Stomach (tissue), 9 donors: Measurements from ENCODE around the gene SLC16A8. TPM values are rescaled to one million over a fixed set of nuclear protein-coding genes. Genes with fewer than 3 reads are reported as not detected.

ENCODE experiments used
- DNase-seq, 2 donors: peaks; one replicate each; pipeline versions ENCODE4 v3.0.0 to v3.0.0-alpha.2; 2013 to 2019
- H3K27ac ChIP-seq, 5 donors: fragments of 200-600 bp in 4 of 5; sonication (generic) in 4 of 5; one replicate each; pipeline ENCODE4 v1.5.1; 2013 to 2019; ENCODE audit warnings: mild to moderate bottlenecking in 1 of 5, moderate library complexity in 1 of 5
- H3K27me3 ChIP-seq, 3 donors: fragments of 200-600 bp; sonication (generic); one replicate each; pipeline ENCODE4 v1.5.1; 2017 to 2019; ENCODE audit warnings: mixed run types in 1 of 3
- H3K36me3 ChIP-seq, 4 donors: fragments of 200-600 bp; sonication (generic); 1 replicate in 3 of 4; 2 replicates in 1 of 4; pipeline ENCODE4 v1.5.1; 2016 to 2019
- H3K4me1 ChIP-seq, 4 donors: fragments of 200-600 bp; sonication (generic); one replicate each; pipeline ENCODE4 v1.5.1; 2016 to 2019
- H3K4me3 ChIP-seq, 4 donors: fragments of 200-600 bp; sonication (generic) in 3 of 4; one replicate each; pipeline ENCODE4 v1.5.1; 2016 to 2019; ENCODE audit warnings: mild to moderate bottlenecking in 1 of 4
- H3K9me3 ChIP-seq, 4 donors: fragments of 200-600 bp; sonication (generic); one replicate each; pipeline ENCODE4 v1.5.1; 2016 to 2019
- EP300 ChIP-seq: sonication (generic); formaldehyde crosslinking; IDR thresholded peaks from one replicate; pipeline ENCODE4 v1.6.1; 2017; ENCODE audit warnings: antibody characterized with exemption
- POLR2A ChIP-seq, 4 donors: fragments of 450-650 bp; IDR thresholded peaks; one replicate each; pipeline ENCODE4 v1.6.1; 2016; ENCODE audit warnings: antibody characterized with exemption in 4 of 4, control low read depth in 2 of 4, mild to moderate bottlenecking in 1 of 4, moderate library complexity in 1 of 4
- POLR2AphosphoS5 ChIP-seq, 3 donors: sonication (generic); formaldehyde crosslinking; IDR thresholded peaks; one replicate each; pipeline ENCODE4 v1.6.1; 2016; ENCODE audit warnings: antibody characterized with exemption in 3 of 3
- WGBS, 5 donors: extraction: QIAGEN DNeasy Blood & Tissue Kit in 3 of 5; methylation state at CpG; one replicate each; pipeline versions ENCODE4 v1.1.5 to v1.1.7; 2013 to 2018; 5-methylcytosine and 5-hydroxymethylcytosine counted together
- intact Hi-C: fragments of 100-400 bp; cut with DNase I; formaldehyde crosslinking; loops from one replicate; pipeline ENCODE4 v1.15.1; 2023; ENCODE audit warnings: low total_unique reads
- polyA plus RNA-seq, 3 donors: library from polyadenylated mRNA; stranded (reverse); fragments of 200-250 nt; gene quantifications; one replicate each; pipeline ENCODE4 v1.2.3, GENCODE V29; 2013
- total RNA-seq, 5 donors: library from RNA; depleted of rRNA; stranded (reverse); fragments of >200 nt; gene quantifications; one replicate each; pipeline versions ENCODE4 v1.1.0 to v1.2.3, GENCODE V29; 2014 to 2016
- TF ChIP-seq, protein P1 (sequence below), 7 experiments: fragments of 450-650 bp in 4 of 7; fragments of 200-600 bp in 3 of 7; sonication (generic) in 3 of 7; IDR thresholded peaks; one replicate each; pipeline ENCODE4 v1.5.1; 2016 to 2019; ENCODE audit warnings: antibody characterized with exemption in 7 of 7, control low read depth in 2 of 7, mild to moderate bottlenecking in 1 of 7
- donor health status: healthy with polysubstance abuse.
- donor health status: Bipolar disorder and iron deficiency.
- donor health status: healthy.

Gene SLC16A8
- total and polyA plus RNA-seq, 8 donors = 0.48 TPM; not detected in 7

DNA sequence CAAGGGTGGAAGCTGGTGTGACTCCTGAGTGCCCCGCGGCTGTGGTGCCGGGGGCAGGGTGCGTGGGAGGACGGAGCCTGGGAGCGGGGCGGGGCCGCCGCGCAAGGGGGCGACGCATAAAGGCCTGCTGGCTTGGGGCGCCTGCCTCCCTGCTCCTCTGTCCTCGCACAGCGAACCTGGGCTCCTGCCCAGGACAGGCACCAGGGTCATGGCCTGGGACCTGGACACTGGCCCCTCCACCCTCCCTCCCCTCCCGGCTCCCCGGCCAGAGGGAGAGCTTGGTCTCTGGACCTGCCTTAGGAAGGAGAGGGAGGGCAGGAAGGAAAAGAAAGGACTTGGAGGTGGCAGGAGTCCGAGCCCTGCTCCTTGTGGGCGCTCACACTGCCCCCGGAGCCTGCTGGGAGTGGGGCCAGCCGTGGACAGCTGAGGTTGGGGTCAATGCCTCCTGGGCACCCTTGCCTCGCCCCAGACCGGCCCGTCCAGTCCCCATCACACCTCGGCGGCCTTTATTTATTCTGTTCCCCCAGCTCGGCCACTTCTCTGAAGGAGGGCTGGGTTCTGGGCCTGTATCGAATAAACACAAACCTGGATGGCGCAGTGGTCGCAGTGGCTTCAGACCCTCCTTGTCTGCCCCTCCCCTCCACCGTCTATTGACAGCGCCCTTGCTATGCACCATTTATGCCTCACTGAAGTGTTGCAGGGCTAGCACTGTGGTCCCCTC lies 8.7 kb downstream of the SLC16A8 start:
- DNase-seq = no peak
- Histone ChIP-seq H3K36me3 (peaks cover 19 to 62% (median 61%) of the 10 kb centered on the region in 4 donors), H3K27me3 (peaks cover 0 to 3% (median 0%) of the 10 kb centered on the region in 3 donors), H3K4me1 (peaks cover 0 to 3% (median 0%) of the 10 kb centered on the region in 4 donors), H3K9me3 (no peaks in the 10 kb centered on the region), H3K27ac (no peak overlapping the region), H3K4me3 (no peak overlapping the region)
- 87 to 92% (median 88%) methylated on average over 25 to 32 of the region's 32 CpGs for WGBS, 5 donors
- intact Hi-C loops = no loop called here
- no peak for TF ChIP-seq EP300
- TF ChIP-seq, protein P1, sequence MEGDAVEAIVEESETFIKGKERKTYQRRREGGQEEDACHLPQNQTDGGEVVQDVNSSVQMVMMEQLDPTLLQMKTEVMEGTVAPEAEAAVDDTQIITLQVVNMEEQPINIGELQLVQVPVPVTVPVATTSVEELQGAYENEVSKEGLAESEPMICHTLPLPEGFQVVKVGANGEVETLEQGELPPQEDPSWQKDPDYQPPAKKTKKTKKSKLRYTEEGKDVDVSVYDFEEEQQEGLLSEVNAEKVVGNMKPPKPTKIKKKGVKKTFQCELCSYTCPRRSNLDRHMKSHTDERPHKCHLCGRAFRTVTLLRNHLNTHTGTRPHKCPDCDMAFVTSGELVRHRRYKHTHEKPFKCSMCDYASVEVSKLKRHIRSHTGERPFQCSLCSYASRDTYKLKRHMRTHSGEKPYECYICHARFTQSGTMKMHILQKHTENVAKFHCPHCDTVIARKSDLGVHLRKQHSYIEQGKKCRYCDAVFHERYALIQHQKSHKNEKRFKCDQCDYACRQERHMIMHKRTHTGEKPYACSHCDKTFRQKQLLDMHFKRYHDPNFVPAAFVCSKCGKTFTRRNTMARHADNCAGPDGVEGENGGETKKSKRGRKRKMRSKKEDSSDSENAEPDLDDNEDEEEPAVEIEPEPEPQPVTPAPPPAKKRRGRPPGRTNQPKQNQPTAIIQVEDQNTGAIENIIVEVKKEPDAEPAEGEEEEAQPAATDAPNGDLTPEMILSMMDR (IDR thresholded peaks at IDR 0.05) = no peak
- TF ChIP-seq POLR2A (IDR thresholded peaks at IDR 0.05) = no peak
- no peak for TF ChIP-seq POLR2AphosphoS5 (IDR thresholded peaks at IDR 0.05)

DNA sequence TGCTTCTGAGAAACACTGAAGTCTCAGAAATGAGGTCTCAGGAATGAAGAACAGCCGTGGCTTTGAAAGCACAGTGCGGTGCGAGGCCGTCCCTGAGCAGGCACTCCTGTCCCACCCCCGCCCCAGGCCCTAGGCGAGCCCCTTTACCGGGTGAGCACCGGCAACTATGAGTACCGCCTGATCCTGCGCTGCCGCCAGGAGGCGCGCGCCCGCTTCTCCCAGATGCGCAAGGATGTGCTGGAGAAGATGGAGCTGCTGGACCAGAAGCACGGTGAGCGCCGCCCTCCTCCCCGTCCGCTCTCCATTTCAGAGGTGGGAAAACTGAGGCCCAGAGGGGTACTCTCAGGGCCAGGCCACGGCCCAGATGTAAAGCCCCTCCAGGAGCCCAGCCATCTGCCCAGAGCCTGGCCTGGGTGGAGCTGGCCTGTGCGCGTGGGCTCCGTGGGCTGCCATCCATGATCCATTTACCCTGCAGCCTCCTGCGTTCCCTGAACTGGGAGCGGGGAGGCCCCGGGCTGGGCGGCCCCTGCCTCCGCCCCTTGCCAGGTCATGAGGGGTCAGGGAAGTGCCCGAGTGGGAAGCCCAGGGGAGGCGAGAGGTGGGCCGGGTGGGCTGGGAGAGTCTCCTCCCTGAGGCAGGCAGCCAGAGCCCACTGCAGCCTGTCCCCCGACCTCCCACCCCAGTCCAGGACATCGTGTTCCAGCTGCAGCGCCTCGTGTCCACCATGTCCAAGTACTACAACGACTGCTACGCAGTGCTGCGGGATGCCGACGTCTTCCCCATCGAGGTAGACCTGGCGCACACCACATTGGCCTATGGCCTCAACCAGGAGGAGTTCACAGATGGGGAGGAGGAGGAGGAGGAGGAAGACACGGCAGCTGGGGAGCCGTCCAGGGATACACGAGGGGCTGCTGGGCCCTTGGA lies 9.5 kb downstream of the SLC16A8 start:
- DNase-seq = peak in 1 of 2 donors; percentile 72
- TF ChIP-seq POLR2AphosphoS5 (IDR thresholded peaks at IDR 0.05) (no peak), POLR2A (IDR thresholded peaks at IDR 0.05) (no peak), EP300 (no peak)
- TF ChIP-seq, protein P1 (IDR thresholded peaks at IDR 0.05) = no peak
- H3K27me3 ChIP-seq = no peaks in the 10 kb centered on the region
- intact Hi-C loops = no loop called here
- H3K4me3 ChIP-seq = no peak overlapping the region
- H3K27ac ChIP-seq = no peak overlapping the region
- WGBS, 5 donors = 80 to 93% (median 88%) methylated on average over 21 to 47 of the region's 47 CpGs
- H3K4me1 ChIP-seq = peaks cover 0 to 8% (median 3%) of the 10 kb centered on the region in 4 donors
- no peaks in the 10 kb centered on the region for H3K9me3 ChIP-seq
- peaks cover 19 to 71% (median 69%) of the 10 kb centered on the region in 4 donors for H3K36me3 ChIP-seq

DNA sequence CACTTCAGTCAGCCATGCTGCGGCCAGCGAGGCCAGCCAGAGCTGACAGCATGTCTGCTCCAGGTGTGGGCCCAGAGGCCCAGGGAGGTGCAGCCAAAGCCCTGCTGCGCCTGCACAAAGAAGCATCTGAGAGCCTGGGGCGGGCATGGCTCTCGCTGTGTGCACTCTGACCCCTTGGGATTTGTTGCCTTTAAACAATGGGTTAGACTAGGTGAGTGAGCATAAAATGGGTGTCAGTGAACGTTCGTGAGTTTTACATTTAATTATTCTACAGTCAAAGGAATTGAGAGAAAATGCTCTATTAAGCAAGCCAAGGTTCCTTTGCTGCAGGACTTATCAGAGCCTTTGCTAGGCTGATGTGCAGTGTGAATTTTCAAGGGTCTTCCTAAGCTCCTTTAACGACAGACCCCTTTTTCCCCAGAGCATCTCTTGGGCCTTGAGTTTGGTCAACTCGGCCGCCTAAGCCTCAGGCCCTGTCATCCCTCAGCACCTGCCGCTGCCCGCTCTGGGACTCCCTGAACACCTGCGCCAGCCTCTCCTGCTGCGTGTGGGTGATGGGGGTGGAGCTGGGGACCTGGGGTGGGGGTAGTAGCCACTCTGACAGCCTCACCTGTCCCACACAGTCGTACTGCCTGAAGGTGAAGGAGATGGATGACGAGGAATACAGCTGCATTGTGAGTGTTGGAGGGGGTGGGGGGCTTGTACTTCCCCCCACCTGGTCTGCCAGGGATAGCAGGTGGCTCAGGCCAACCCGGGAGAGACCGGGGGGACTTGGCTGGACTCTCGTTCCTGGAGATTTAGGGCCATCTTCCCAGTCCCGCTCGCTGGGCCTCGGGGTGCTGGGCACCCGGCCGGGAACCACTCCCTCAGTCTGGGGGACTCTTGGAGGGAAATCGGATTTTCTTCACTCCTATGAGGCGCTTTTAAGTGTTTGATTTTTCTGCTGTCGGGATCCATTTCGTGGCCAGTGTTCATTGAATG lies 10.5 kb downstream of the SLC16A8 start:
- WGBS, 5 donors = 91 to 96% (median 94%) methylated on average over 24 to 28 of the region's 28 CpGs
- H3K4me3 ChIP-seq = no peak overlapping the region

More for the DNA sequence above, 10.5 kb downstream of the SLC16A8 start:
- H3K4me1 ChIP-seq = peaks cover 0 to 17% (median 7%) of the 10 kb centered on the region in 4 donors
- no peak overlapping the region for H3K27ac ChIP-seq
- peak in 1 of 2 donors; percentile 1 for DNase-seq
- TF ChIP-seq, protein P1 (IDR thresholded peaks at IDR 0.05) = no peak
- no peak for TF ChIP-seq EP300
- no peak for TF ChIP-seq POLR2A (IDR thresholded peaks at IDR 0.05)
- no peak for TF ChIP-seq POLR2AphosphoS5 (IDR thresholded peaks at IDR 0.05)
- H3K36me3 ChIP-seq = peaks cover 19 to 81% (median 79%) of the 10 kb centered on the region in 4 donors
- no peaks in the 10 kb centered on the region for H3K27me3 ChIP-seq
- intact Hi-C loops = no loop called here
- no peaks in the 10 kb centered on the region for H3K9me3 ChIP-seq
